Body of pancreas (tissue), 4 donors: ENCODE data around the gene RPL22.

ENCODE experiments used
- CTCF ChIP-seq, 7 experiments: fragments of 450-650 bp in 4 of 7; fragments of 200-600 bp in 3 of 7; sonication (generic) in 3 of 7; IDR thresholded peaks; one replicate each; pipeline ENCODE4 v1.5.1; 2016 to 2019; ENCODE audit warnings: antibody characterized with exemption in 7 of 7
- POLR2A ChIP-seq, 3 donors: fragments of 450-650 bp; IDR thresholded peaks; one replicate each; pipeline ENCODE4 v1.6.1; 2016; ENCODE audit warnings: antibody characterized with exemption in 3 of 3, mild to moderate bottlenecking in 2 of 3

GRCh38 chr1:6239213-6239752, 39.9 kb upstream of the RPL22 start:
- TF ChIP-seq CTCF (IDR thresholded peaks at IDR 0.05) (no peak), POLR2A (IDR thresholded peaks at IDR 0.05) (no peak)
